Uterus (tissue), 4 donors: ENCODE data around the gene CDYL2. TPM values are rescaled to one million over a fixed set of nuclear protein-coding genes. Genes with fewer than 3 reads are reported as not detected.

Source experiments
- DNase-seq, 2 donors: peaks; one replicate each; pipeline ENCODE4 v3.0.0-alpha.2; 2019 to 2020
- H3K27ac ChIP-seq, 2 donors: fragments of 200-600 bp; sonication (generic); 1 replicate in 1 of 2; 2 replicates in 1 of 2; pipeline ENCODE4 v1.5.1; 2016 to 2018
- H3K27me3 ChIP-seq, 2 donors: fragments of 200-600 bp; sonication (generic); one replicate each; pipeline ENCODE4 v1.5.1; 2018 to 2019; ENCODE audit warnings: control low read depth in 1 of 2
- H3K36me3 ChIP-seq, 2 donors: fragments of 200-600 bp; sonication (generic); one replicate each; pipeline ENCODE4 v1.5.1; 2019; ENCODE audit warnings: control low read depth in 1 of 2
- H3K4me1 ChIP-seq, 2 donors: fragments of 200-600 bp; sonication (generic); one replicate each; pipeline ENCODE4 v1.5.1; 2018 to 2019; ENCODE audit warnings: control low read depth in 1 of 2
- H3K4me3 ChIP-seq, 2 donors: fragments of 200-600 bp; sonication (generic); 1 replicate in 1 of 2; 2 replicates in 1 of 2; pipeline ENCODE4 v1.5.1; 2018 to 2019; ENCODE audit warnings: mild to moderate bottlenecking in 1 of 2
- H3K9me3 ChIP-seq, 2 donors: fragments of 200-600 bp; sonication (generic); one replicate each; pipeline ENCODE4 v1.5.1; 2019; ENCODE audit warnings: control low read depth in 1 of 2
- POLR2A ChIP-seq, 2 donors: fragments of 450-650 bp; IDR thresholded peaks; one replicate each; pipeline ENCODE4 v1.6.1; 2016; ENCODE audit warnings: antibody characterized with exemption in 2 of 2, mild to moderate bottlenecking in 1 of 2, moderate library complexity in 1 of 2
- intact Hi-C: fragments of 100-400 bp; cut with DNase I; formaldehyde crosslinking; loops from one replicate; pipeline ENCODE4 v1.15.1; 2023; ENCODE audit warnings: low total_unique reads
- total RNA-seq, 4 donors: library from RNA; depleted of rRNA in 3 of 4; stranded (reverse); fragments of >200 nt in 3 of 4; gene quantifications; one replicate each; pipeline versions ENCODE4 v1.1.0 to v1.2.4, GENCODE V29; 2014 to 2023
- TF ChIP-seq, protein P1 (sequence below), 4 experiments: fragments of 200-600 bp in 2 of 4; fragments of 450-650 bp in 2 of 4; sonication (generic) in 2 of 4; IDR thresholded peaks; one replicate each; pipeline ENCODE4 v1.5.1; 2016 to 2019; ENCODE audit warnings: antibody characterized with exemption in 4 of 4, mild to moderate bottlenecking in 2 of 4, moderate library complexity in 1 of 4
- donor health status: DM: yes; HTN: yes; CAD: no.

Gene CDYL2
- total RNA-seq, 4 donors from 2014 or later = 2.3 to 9.1 (median 5.1) TPM

- no peak overlapping the region for H3K4me3 ChIP-seq
- no peak for DNase-seq
- H3K4me1 ChIP-seq = no peaks in the 10 kb centered on the region
- intact Hi-C loops = no loop called here
- TF ChIP-seq POLR2A (IDR thresholded peaks at IDR 0.05) = no peak
- TF ChIP-seq, protein P1, sequence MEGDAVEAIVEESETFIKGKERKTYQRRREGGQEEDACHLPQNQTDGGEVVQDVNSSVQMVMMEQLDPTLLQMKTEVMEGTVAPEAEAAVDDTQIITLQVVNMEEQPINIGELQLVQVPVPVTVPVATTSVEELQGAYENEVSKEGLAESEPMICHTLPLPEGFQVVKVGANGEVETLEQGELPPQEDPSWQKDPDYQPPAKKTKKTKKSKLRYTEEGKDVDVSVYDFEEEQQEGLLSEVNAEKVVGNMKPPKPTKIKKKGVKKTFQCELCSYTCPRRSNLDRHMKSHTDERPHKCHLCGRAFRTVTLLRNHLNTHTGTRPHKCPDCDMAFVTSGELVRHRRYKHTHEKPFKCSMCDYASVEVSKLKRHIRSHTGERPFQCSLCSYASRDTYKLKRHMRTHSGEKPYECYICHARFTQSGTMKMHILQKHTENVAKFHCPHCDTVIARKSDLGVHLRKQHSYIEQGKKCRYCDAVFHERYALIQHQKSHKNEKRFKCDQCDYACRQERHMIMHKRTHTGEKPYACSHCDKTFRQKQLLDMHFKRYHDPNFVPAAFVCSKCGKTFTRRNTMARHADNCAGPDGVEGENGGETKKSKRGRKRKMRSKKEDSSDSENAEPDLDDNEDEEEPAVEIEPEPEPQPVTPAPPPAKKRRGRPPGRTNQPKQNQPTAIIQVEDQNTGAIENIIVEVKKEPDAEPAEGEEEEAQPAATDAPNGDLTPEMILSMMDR (IDR thresholded peaks at IDR 0.05) = no peak
- no peak overlapping the region for H3K27ac ChIP-seq
- no peaks in the 10 kb centered on the region for H3K27me3 ChIP-seq
- no peaks in the 10 kb centered on the region for H3K9me3 ChIP-seq
- no peaks in the 10 kb centered on the region for H3K36me3 ChIP-seq
These were observed 207.7 kb downstream of the CDYL2 start for GRCh38 chr16:80596507-80597207.

GRCh38 chr16:80594756-80595155 lies 209.6 kb downstream of the CDYL2 start:
- Histone ChIP-seq H3K4me3 (no peak overlapping the region), H3K36me3 (no peaks in the 10 kb centered on the region), H3K27ac (no peak overlapping the region), H3K27me3 (no peaks in the 10 kb centered on the region), H3K4me1 (no peaks in the 10 kb centered on the region), H3K9me3 (no peaks in the 10 kb centered on the region)
- TF ChIP-seq POLR2A (IDR thresholded peaks at IDR 0.05) = no peak
- TF ChIP-seq, protein P1 (IDR thresholded peaks at IDR 0.05) = no peak
- no peak for DNase-seq
- intact Hi-C loops = no loop called here

DNA sequence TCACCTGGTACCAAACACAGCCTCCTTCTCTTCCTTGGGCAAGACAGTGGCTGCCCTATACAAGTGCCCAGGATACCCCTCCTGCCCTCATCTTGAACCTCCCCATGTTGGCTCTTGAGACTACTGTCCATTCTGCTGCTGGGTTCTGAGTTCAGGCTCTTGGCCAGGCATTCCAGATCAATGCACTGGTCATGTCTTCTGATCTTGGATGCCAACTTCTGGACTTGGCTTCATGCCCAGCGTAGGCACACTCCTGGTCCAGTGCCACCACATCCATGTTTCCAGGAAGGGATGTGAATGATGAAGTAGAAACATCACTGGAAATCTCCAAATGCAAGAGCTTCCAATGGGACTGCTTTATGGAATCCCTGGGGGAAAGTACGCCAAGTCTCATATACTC lies 212.1 kb downstream of the CDYL2 start:
- no peak for DNase-seq
- Histone ChIP-seq H3K36me3 (no peaks in the 10 kb centered on the region), H3K27me3 (no peaks in the 10 kb centered on the region), H3K4me3 (no peak overlapping the region), H3K27ac (no peak overlapping the region), H3K4me1 (no peaks in the 10 kb centered on the region), H3K9me3 (no peaks in the 10 kb centered on the region)
- intact Hi-C loops = no loop called here
- no peak for TF ChIP-seq POLR2A (IDR thresholded peaks at IDR 0.05)

DNA sequence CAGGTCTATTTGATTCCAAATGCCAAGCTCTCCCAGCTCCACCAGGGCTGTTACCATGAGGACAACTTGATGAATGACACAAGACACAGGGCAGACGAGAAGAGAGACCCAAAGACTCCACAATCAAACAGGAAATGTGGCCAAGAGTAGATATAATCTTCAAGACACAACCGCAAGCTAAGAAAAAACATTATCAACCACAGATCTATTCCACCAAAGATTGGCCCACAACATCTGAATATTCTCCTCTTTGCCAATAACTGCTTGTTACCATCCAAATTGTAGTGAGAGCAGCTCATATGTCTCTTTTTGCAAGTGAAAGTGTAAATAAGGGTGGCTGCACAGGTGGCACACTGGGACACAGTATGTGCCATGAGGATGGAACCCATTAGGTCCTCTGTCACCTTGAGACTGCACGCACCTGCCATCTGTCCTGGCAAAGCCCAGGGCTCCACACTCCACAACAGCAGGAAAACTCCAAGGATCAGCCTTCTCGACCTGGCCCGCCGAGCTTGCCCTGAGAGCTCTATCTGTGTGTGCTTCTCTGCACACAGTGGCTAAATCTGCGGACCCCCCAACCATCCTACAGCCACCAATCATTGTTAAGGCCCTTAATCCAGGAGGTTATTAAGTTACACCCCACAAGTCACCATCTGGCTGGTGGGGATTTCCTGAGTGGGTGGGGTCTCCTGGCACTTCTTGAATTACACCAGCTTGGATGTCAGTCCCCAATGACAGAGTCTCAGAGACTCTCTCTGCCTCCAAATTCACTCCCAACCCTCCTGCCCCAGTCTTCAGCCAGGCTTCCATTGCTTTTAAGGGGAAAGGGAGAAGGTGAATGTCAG lies 213.1 kb downstream of the CDYL2 start:
- Histone ChIP-seq H3K4me1 (no peaks in the 10 kb centered on the region), H3K4me3 (no peak overlapping the region), H3K9me3 (no peaks in the 10 kb centered on the region), H3K27me3 (no peaks in the 10 kb centered on the region), H3K27ac (no peak overlapping the region), H3K36me3 (no peaks in the 10 kb centered on the region)
- TF ChIP-seq, protein P1 (IDR thresholded peaks at IDR 0.05) = no peak
- TF ChIP-seq POLR2A (IDR thresholded peaks at IDR 0.05) = no peak
- no peak for DNase-seq
- intact Hi-C loops = no loop called here

DNA sequence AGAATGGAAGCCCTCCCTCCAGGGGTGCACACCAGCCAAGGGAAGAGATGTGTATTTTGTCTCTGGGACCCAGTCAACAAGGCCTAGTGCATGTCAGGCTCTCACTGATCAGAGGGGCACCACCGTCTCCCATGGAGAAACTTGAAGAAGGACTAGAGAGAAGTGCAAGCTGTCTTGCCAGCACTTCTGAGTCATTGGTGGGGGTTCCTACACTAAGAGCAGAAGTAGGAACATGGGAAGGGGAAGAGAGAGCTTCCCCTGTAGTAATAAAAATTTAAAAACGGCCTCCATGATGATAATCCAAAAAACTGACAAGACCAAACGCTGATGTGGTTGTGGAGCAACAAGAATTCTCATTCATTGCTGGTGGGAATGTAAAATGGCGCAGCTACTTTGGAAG lies 217.3 kb downstream of the CDYL2 start:
- TF ChIP-seq, protein P1 (IDR thresholded peaks at IDR 0.05) = no peak
- TF ChIP-seq POLR2A (IDR thresholded peaks at IDR 0.05) = no peak
- Histone ChIP-seq H3K4me3 (no peak overlapping the region), H3K36me3 (no peaks in the 10 kb centered on the region), H3K27me3 (no peaks in the 10 kb centered on the region), H3K4me1 (no peaks in the 10 kb centered on the region), H3K9me3 (no peaks in the 10 kb centered on the region), H3K27ac (no peak overlapping the region)
- DNase-seq = no peak
- intact Hi-C loops = no loop called here
